GM12878 (cell line): ENCODE measurements around the gene CTCFL. TPM values are rescaled to one million over a fixed set of nuclear protein-coding genes. Genes with fewer than 3 reads are reported as not detected.

ENCODE experiments used
- ATAC-seq: fragments of 200-7000 bp; cut with Tn5 transposase; 3 replicates; pipeline ENCODE4 v1.9.1; 2020; ENCODE audit warnings: mild to moderate bottlenecking, moderate library complexity
- BruUV-seq: library from RNA; stranded (reverse); fragments of 400-500 nt; replicated peaks from 2 replicates; lab custom pipeline; 2021; lab: Mats Ljungman, UMichigan
- CTCF ChIA-PET: fragments of 300-600 bp; sonication (Branson Sonifier 250); formaldehyde crosslinking; extraction: SDS; loops from one replicate; lab custom pipeline; 2021; ENCODE audit warnings: inconsistent platforms; lab: Yijun Ruan, JAX
- POLR2A ChIA-PET: fragments of 350-600 bp; formaldehyde crosslinking; extraction: SDS; loops from one replicate; lab custom pipeline; 2021; ENCODE audit warnings: inconsistent platforms; lab: Charles Lee
- RAD21 ChIA-PET: fragments of 300-600 bp; sonication (Branson Sonifier 250); formaldehyde crosslinking; loops from one replicate; lab custom pipeline; 2023; ENCODE audit warnings: antibody characterized with exemption; ENCODE audit not compliant: unreplicated experiment; lab: Charles Lee
- SMC1A ChIA-PET: fragments of 300-600 bp; sonication (Branson Sonifier 250); formaldehyde crosslinking; loops from one replicate; lab custom pipeline; 2023; ENCODE audit not compliant: unreplicated experiment, uncharacterized antibody; lab: Charles Lee
- DNase-seq: peaks from one replicate; pipeline ENCODE4 v3.0.0-alpha.2; 2011; ENCODE audit warnings: low read depth, low spot score
- FAIRE-seq: peaks from 3 replicates; lab custom pipeline; 2011; peaks lifted over from hg19 to GRCh38; lab: Jason Lieb, UNC
- H2AFZ ChIP-seq: 2 replicates; pipeline ENCODE4 v1.6.0; 2011; ENCODE audit warnings: low read depth, low read length, control low read depth; ENCODE audit not compliant: control insufficient read depth
- H3K27ac ChIP-seq: 2 replicates; pipeline ENCODE4 v1.5.1; 2011; ENCODE audit warnings: control low read depth; ENCODE audit not compliant: control insufficient read depth, insufficient read depth
- H3K27me3 ChIP-seq, 2 experiments: replicated peaks in 1 of 2; 2 replicates each; pipeline versions ENCODE4 v1.6.0 to v1.6.1; 2011; ENCODE audit warnings: low read length in 1 of 2; ENCODE audit not compliant: control insufficient read depth in 2 of 2, insufficient read depth in 2 of 2
- H3K36me3 ChIP-seq, 2 experiments: 2 replicates each; pipeline ENCODE4 v1.5.1; 2011; ENCODE audit warnings: low read length in 1 of 2; ENCODE audit not compliant: control insufficient read depth in 2 of 2, insufficient read depth in 2 of 2
- H3K4me1 ChIP-seq: 2 replicates; pipeline ENCODE4 v1.6.1; 2011; ENCODE audit warnings: mild to moderate bottlenecking, low read length, moderate library complexity, mixed read lengths; ENCODE audit not compliant: control insufficient read depth, insufficient read depth
- H3K4me2 ChIP-seq: 2 replicates; pipeline ENCODE4 v1.6.0; 2011; ENCODE audit warnings: control low read depth; ENCODE audit not compliant: control insufficient read depth, insufficient read depth
- H3K4me3 ChIP-seq: fragments of 200-600 bp; sonication (generic); 2 replicates; pipeline ENCODE4 v1.5.1; 2016
- H3K79me2 ChIP-seq: 2 replicates; pipeline ENCODE4 v1.6.0; 2011; ENCODE audit warnings: low read length; ENCODE audit not compliant: control insufficient read depth, insufficient read depth
- H3K9ac ChIP-seq: 2 replicates; pipeline ENCODE4 v1.8.0; 2011; ENCODE audit warnings: low read length, control low read depth, mixed read lengths; ENCODE audit not compliant: control insufficient read depth, insufficient read depth
- H3K9me3 ChIP-seq: replicated peaks from 3 replicates; pipeline ENCODE4 v1.5.1; 2011; ENCODE audit warnings: mild to moderate bottlenecking, low read length; ENCODE audit not compliant: control insufficient read depth, insufficient read depth
- H4K20me1 ChIP-seq: 2 replicates; pipeline ENCODE4 v1.6.0; 2011; ENCODE audit not compliant: control insufficient read depth, insufficient read depth
- BMI1 ChIP-seq: fragments of 450-650 bp; IDR thresholded peaks from 2 replicates; pipeline ENCODE4 v1.6.1; 2016; ENCODE audit warnings: mild to moderate bottlenecking, moderate library complexity, borderline replicate concordance
- KDM1A ChIP-seq: fragments of 200-600 bp; sonication (generic); IDR thresholded peaks from 2 replicates; pipeline ENCODE4 v1.6.1; 2016; ENCODE audit warnings: borderline replicate concordance
- MEF2B ChIP-seq: fragments of 450-650 bp; IDR thresholded peaks from 2 replicates; pipeline ENCODE4 v1.6.1; 2018; ENCODE audit warnings: mild to moderate bottlenecking, moderate library complexity; ENCODE audit not compliant: partially characterized antibody, poor library complexity, severe bottlenecking
- MYB ChIP-seq: fragments of 150-350 bp; IDR thresholded peaks from 2 replicates; pipeline ENCODE4 v1.6.1; 2014; ENCODE audit warnings: mild to moderate bottlenecking, low read depth, low read length, borderline replicate concordance
- POLR2A ChIP-seq: IDR thresholded peaks from 2 replicates; pipeline ENCODE4 v1.6.1; 2011; ENCODE audit warnings: low read depth, mild to moderate bottlenecking, low read length
- WRNIP1 ChIP-seq: IDR thresholded peaks from 2 replicates; pipeline ENCODE4 v1.6.1; 2011; ENCODE audit warnings: low read depth, low read length, improper control_type of control experiment, borderline replicate concordance
- YBX1 ChIP-seq: fragments of 450-650 bp; IDR thresholded peaks from 2 replicates; pipeline ENCODE4 v1.6.1; 2016; ENCODE audit warnings: antibody characterized with exemption
- ZZZ3 ChIP-seq: IDR thresholded peaks from 2 replicates; pipeline ENCODE4 v1.6.1; 2011; ENCODE audit warnings: low read depth; ENCODE audit not compliant: control insufficient read depth, insufficient read length
- WGBS: methylation state at CpG from one replicate; pipeline ENCODE4 v1.1.6; 2016; ENCODE audit warnings: low lambda C conversion rate; ENCODE audit not compliant: insufficient replicate concordance, insufficient coverage; ENCODE audit errors: missing lambda C conversion rate; 5-methylcytosine and 5-hydroxymethylcytosine counted together
- in situ Hi-C: fragments of 300-500 bp; cut with MboI; formaldehyde crosslinking; loops from 9 replicates; pipeline ENCODE4 v1.14.3; 2018; ENCODE audit warnings: mixed read lengths
- intact Hi-C: fragments of 100-400 bp; cut with micrococcal nuclease; formaldehyde crosslinking; loops from one replicate; pipeline ENCODE4 v1.14.2; 2022; ENCODE audit not compliant: unreplicated experiment
- polyA plus RNA-seq, 11 experiments: library from polyadenylated mRNA; depleted of rRNA in 4 of 11; unstranded in 6 of 11; stranded (reverse) in 5 of 11; fragments of >200 nt; fragmentation: Nextera tagmentation in 4 of 11; fragmentation: Illumina TruSeq in 1 of 11; extraction: Ambion mirVana in 4 of 11; extraction: Trizol in 1 of 11; gene quantifications; 1 replicate in 1 of 11; 2 replicates in 10 of 11; pipeline versions ENCODE4 v1.2.1 to v1.2.3, GENCODE V29; 2011 to 2016; ENCODE audit warnings: inconsistent platforms in 2 of 11, missing spikeins in 2 of 11, low read depth in 1 of 11
- total RNA-seq, 4 experiments: library from RNA; depleted of rRNA in 3 of 4; stranded (reverse); fragments of >200 nt in 3 of 4; fragmentation: Illumina TruSeq in 1 of 4; extraction: Trizol in 1 of 4; gene quantifications; 2 replicates each; pipeline versions ENCODE4 v1.2.1 to v1.2.3, GENCODE V29; 2013 to 2021
- TF ChIP-seq, protein P1 (sequence below): fragments of 450-650 bp; IDR thresholded peaks from 2 replicates; pipeline ENCODE4 v1.6.1; 2018; ENCODE audit warnings: borderline replicate concordance, mild to moderate bottlenecking; ENCODE audit not compliant: partially characterized antibody
- TF ChIP-seq, protein P2 (sequence below): fragments of 450-650 bp; IDR thresholded peaks from 2 replicates; pipeline ENCODE4 v1.6.1; 2017; ENCODE audit warnings: mild to moderate bottlenecking, moderate library complexity
- TF ChIP-seq, protein P3 (sequence below): IDR thresholded peaks from 2 replicates; pipeline ENCODE4 v1.6.1; 2011; ENCODE audit warnings: mild to moderate bottlenecking, low read depth, low read length, moderate library complexity; ENCODE audit not compliant: insufficient replicate concordance

CTCFL gene
- total and polyA plus RNA-seq, 10 of the 15 experiments (the other 5 are each of a cell fraction or from before 2014, with no cell fraction given): 0.06 to 0.20 (median 0.11) TPM; not detected in 4

DNA sequence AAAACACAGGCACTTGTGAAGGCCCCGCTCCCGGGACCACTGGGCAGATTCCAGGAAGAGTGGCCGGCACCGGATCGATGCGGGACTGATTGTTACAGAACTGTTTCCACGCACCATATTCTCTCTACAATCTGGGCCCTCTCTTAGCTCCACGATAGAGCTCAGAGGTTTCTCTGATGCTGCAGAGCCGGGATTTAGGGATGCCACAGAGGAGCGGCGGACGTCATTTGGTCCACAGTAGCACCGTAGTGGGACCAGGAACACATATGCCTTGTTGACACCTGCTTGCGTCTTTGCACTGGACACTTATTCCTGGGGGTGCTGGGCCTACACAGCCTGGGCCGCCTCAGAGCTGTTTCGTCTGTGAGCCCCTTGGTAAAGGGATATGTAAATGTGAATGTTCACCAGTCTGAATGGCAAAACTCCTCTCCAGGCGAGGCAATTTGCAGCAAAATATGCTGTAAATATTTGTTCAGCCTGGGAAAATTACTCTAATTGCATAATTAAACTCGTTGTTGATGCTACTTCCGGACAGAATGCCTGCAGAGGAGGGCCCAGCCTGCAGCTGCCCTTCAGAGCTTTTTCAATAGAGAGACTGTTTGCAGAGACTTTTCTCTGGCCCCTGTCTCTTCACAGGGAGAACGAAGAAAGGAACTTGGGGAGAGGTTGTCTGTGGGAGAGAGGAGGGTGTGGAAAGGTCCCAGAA is 45.4 kb upstream of the CTCFL start (continued):
- TF ChIP-seq MEF2B (no peak), BMI1 (no peak), WRNIP1 (no peak)
- TF ChIP-seq, protein P1, sequence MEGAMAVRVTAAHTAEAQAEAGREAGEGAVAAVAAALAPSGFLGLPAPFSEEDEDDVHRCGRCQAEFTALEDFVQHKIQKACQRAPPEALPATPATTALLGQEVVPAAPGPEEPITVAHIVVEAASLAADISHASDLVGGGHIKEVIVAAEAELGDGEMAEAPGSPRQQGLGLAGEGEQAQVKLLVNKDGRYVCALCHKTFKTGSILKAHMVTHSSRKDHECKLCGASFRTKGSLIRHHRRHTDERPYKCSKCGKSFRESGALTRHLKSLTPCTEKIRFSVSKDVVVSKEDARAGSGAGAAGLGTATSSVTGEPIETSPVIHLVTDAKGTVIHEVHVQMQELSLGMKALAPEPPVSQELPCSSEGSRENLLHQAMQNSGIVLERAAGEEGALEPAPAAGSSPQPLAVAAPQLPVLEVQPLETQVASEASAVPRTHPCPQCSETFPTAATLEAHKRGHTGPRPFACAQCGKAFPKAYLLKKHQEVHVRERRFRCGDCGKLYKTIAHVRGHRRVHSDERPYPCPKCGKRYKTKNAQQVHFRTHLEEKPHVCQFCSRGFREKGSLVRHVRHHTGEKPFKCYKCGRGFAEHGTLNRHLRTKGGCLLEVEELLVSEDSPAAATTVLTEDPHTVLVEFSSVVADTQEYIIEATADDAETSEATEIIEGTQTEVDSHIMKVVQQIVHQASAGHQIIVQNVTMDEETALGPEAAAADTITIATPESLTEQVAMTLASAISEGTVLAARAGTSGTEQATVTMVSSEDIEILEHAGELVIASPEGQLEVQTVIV: no peak

DNA sequence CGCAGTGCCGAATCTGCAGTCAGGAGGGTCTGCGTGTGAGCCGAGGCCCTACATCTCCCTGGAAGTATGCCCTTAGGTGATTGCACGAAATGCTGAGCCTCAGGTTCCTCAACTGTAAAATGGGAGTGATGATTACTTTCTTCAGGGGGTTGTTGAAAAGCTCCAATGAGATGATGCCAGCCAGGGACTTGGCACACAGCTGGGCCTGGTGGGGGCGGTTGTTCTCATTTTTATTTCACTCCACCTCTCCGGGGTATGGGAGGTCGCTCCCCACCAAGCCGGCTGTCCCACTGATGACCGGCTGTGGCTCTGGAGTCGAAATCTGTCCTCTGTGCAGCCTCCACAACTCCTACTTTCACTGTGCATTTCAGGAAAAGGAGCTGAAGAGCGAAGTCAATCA is 44.0 kb upstream of the CTCFL start:
- in situ Hi-C loops: no loop called here
- RAD21 ChIA-PET: no interaction called here
- no peak overlapping the region for H2AFZ ChIP-seq
- H3K9me3 ChIP-seq: no peaks in the 10 kb centered on the region
- POLR2A ChIA-PET: no interaction called here
- ATAC-seq: no peak
- 47% methylated on average over 12 of the region's 12 CpGs for WGBS
- H3K4me2 ChIP-seq: no peak overlapping the region
- no peak for FAIRE-seq
- BruUV-seq: no TSS peak
- no peaks in the 10 kb centered on the region for H3K36me3 ChIP-seq
- no peaks in the 10 kb centered on the region for H3K79me2 ChIP-seq
- CTCF ChIA-PET: no interaction called here
- no peak overlapping the region for H3K9ac ChIP-seq
- no peak overlapping the region for H3K4me3 ChIP-seq
- no peak overlapping the region for H3K27ac ChIP-seq
- H4K20me1 ChIP-seq: no peaks in the 10 kb centered on the region
- peaks cover 0 to 6% of the 10 kb centered on the region in 2 experiments; a peak in 3 of 4 replicates for H3K27me3 ChIP-seq
- TF ChIP-seq, protein P2, sequence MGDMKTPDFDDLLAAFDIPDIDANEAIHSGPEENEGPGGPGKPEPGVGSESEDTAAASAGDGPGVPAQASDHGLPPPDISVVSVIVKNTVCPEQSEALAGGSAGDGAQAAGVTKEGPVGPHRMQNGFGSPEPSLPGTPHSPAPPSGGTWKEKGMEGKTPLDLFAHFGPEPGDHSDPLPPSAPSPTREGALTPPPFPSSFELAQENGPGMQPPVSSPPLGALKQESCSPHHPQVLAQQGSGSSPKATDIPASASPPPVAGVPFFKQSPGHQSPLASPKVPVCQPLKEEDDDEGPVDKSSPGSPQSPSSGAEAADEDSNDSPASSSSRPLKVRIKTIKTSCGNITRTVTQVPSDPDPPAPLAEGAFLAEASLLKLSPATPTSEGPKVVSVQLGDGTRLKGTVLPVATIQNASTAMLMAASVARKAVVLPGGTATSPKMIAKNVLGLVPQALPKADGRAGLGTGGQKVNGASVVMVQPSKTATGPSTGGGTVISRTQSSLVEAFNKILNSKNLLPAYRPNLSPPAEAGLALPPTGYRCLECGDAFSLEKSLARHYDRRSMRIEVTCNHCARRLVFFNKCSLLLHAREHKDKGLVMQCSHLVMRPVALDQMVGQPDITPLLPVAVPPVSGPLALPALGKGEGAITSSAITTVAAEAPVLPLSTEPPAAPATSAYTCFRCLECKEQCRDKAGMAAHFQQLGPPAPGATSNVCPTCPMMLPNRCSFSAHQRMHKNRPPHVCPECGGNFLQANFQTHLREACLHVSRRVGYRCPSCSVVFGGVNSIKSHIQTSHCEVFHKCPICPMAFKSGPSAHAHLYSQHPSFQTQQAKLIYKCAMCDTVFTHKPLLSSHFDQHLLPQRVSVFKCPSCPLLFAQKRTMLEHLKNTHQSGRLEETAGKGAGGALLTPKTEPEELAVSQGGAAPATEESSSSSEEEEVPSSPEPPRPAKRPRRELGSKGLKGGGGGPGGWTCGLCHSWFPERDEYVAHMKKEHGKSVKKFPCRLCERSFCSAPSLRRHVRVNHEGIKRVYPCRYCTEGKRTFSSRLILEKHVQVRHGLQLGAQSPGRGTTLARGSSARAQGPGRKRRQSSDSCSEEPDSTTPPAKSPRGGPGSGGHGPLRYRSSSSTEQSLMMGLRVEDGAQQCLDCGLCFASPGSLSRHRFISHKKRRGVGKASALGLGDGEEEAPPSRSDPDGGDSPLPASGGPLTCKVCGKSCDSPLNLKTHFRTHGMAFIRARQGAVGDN: no peak
- TF ChIP-seq MYB (no peak), ZZZ3 (no peak), POLR2A (no peak), KDM1A (no peak), YBX1 (no peak)
- TF ChIP-seq, protein P3, sequence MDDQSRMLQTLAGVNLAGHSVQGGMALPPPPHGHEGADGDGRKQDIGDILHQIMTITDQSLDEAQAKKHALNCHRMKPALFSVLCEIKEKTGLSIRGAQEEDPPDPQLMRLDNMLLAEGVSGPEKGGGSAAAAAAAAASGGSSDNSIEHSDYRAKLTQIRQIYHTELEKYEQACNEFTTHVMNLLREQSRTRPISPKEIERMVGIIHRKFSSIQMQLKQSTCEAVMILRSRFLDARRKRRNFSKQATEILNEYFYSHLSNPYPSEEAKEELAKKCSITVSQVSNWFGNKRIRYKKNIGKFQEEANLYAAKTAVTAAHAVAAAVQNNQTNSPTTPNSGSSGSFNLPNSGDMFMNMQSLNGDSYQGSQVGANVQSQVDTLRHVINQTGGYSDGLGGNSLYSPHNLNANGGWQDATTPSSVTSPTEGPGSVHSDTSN: no peak
- TF ChIP-seq, all 136 proteins: peak for 0
- no peak for DNase-seq
- intact Hi-C loops: no loop called here
- H3K4me1 ChIP-seq: no peaks in the 10 kb centered on the region
- SMC1A ChIA-PET: no interaction called here
